Right lobe of liver (tissue), 6 donors: ENCODE results near the gene MBNL2. TPM values are rescaled to one million over a fixed set of nuclear protein-coding genes. Genes with fewer than 3 reads are reported as not detected.

ENCODE experiments used
- ATAC-seq, 4 donors: fragments of 200-7000 bp; cut with Tn5 transposase; one replicate each; pipeline ENCODE4 v1.9.1; 2020; ENCODE audit warnings: mild to moderate bottlenecking in 4 of 4, moderate library complexity in 4 of 4
- DNase-seq, 3 donors: peaks; one replicate each; pipeline ENCODE4 v3.0.0-alpha.2; 2020
- H3K27ac ChIP-seq, 3 donors: fragments of 200-600 bp; one replicate each; pipeline ENCODE4 v1.8.0; 2022
- H3K27me3 ChIP-seq, 2 donors: fragments of 200-600 bp; one replicate each; pipeline ENCODE4 v1.8.0; 2022
- H3K36me3 ChIP-seq, 4 donors: fragments of 200-600 bp; sonication (generic) in 1 of 4; one replicate each; pipeline versions ENCODE4 v1.5.1 to v1.8.0; 2017 to 2022; ENCODE audit warnings: control low read depth in 1 of 4
- H3K4me1 ChIP-seq, 4 donors: fragments of 200-600 bp; sonication (generic) in 1 of 4; one replicate each; pipeline versions ENCODE4 v1.5.1 to v1.8.0; 2017 to 2022; ENCODE audit warnings: control low read depth in 1 of 4
- H3K4me3 ChIP-seq, 3 donors: fragments of 200-600 bp; one replicate each; pipeline ENCODE4 v1.8.0; 2022
- H3K9me3 ChIP-seq, 4 donors: fragments of 200-600 bp; sonication (generic) in 1 of 4; one replicate each; pipeline versions ENCODE4 v1.5.1 to v1.8.0; 2017 to 2022; ENCODE audit warnings: control low read depth in 1 of 4
- POLR2A ChIP-seq: fragments of 450-650 bp; IDR thresholded peaks from one replicate; pipeline ENCODE4 v1.6.1; 2017; ENCODE audit warnings: antibody characterized with exemption, mild to moderate bottlenecking
- intact Hi-C, 2 donors: fragments of 100-400 bp; cut with DNase I; formaldehyde crosslinking; loops; one replicate each; pipeline versions ENCODE4 v1.11.2 to v1.14.1; 2022
- small RNA-seq, 2 experiments: library from RNA; depleted of rRNA; stranded (forward); fragments of <200 nt; gene quantifications; one replicate each; pipeline ENCODE3, GENCODE V24; 2016
- total RNA-seq, 6 experiments: library from RNA; depleted of rRNA in 2 of 6; stranded (reverse); fragments of >200 nt in 2 of 6; fragmentation: NEBNext Ultra II Directional in 3 of 6; extraction: Animal tissue kit (Norgen Biotek cat#: 25700) in 3 of 6; gene quantifications; one replicate each; pipeline versions ENCODE4 v1.1.0 to v1.2.4, GENCODE V29; 2016 to 2023
- TF ChIP-seq, protein P1 (sequence below), 4 donors: fragments of 200-600 bp in 3 of 4; fragments of 450-650 bp in 1 of 4; IDR thresholded peaks; one replicate each; pipeline versions ENCODE4 v1.5.1 to v1.8.0; 2016 to 2022; ENCODE audit warnings: antibody characterized with exemption in 4 of 4, mild to moderate bottlenecking in 2 of 4
- donor health status: DM: no; HTN: yes; CAD: no.
- donor health status: DM: no; HTN: no; CAD: no.
- donor health status: DM: no; HTN: no; CAD: no.
- donor health status: DM: no; HTN: yes; CAD: no.
- donor health status: DM: no; HTN: yes; CAD: no.

The MBNL2 gene
- total RNA-seq, 6 experiments from 2014 or later = 30.3 to 135 (median 81.5) TPM

- H3K4me3 ChIP-seq = no peak overlapping the region
- H3K9me3 ChIP-seq = no peaks in the 10 kb centered on the region
- no peaks in the 10 kb centered on the region for H3K27me3 ChIP-seq
- DNase-seq (no peak), ATAC-seq (no peak)
- no peak overlapping the region for H3K27ac ChIP-seq
- TF ChIP-seq, protein P1, sequence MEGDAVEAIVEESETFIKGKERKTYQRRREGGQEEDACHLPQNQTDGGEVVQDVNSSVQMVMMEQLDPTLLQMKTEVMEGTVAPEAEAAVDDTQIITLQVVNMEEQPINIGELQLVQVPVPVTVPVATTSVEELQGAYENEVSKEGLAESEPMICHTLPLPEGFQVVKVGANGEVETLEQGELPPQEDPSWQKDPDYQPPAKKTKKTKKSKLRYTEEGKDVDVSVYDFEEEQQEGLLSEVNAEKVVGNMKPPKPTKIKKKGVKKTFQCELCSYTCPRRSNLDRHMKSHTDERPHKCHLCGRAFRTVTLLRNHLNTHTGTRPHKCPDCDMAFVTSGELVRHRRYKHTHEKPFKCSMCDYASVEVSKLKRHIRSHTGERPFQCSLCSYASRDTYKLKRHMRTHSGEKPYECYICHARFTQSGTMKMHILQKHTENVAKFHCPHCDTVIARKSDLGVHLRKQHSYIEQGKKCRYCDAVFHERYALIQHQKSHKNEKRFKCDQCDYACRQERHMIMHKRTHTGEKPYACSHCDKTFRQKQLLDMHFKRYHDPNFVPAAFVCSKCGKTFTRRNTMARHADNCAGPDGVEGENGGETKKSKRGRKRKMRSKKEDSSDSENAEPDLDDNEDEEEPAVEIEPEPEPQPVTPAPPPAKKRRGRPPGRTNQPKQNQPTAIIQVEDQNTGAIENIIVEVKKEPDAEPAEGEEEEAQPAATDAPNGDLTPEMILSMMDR (IDR thresholded peaks at IDR 0.05) = no peak
- TF ChIP-seq POLR2A = no peak
- intact Hi-C loops = no loop called here
- no peaks in the 10 kb centered on the region for H3K36me3 ChIP-seq
- H3K4me1 ChIP-seq = no peaks in the 10 kb centered on the region
These were observed 219.2 kb downstream of the MBNL2 start for GRCh38 chr13:97441368-97441767.

Small RNA genes within 50 kb of the gene (small RNA-seq; reads per million reads assigned to genes)
- 0 reads per million in 2 experiments for gene AL442067.1
- gene RNA5SP37 = 0 reads per million in 2 experiments

Other genes with a start within 250 kb of the MBNL2 start
- gene OXGR1, start 227.9 kb upstream of the MBNL2 start, total RNA-seq = not detected
- 10 to 100 TPM in 1 of 6 experiments, 1 to 10 TPM in 5; 7.4 to 16.5 (median 8.8) TPM for gene RAP2A, start 211.8 kb downstream of the MBNL2 start, total RNA-seq